Body of pancreas (tissue), 4 donors: ENCODE measurements around the gene C22orf39.

Source experiments
- CTCF ChIP-seq, 7 experiments: fragments of 450-650 bp in 4 of 7; fragments of 200-600 bp in 3 of 7; sonication (generic) in 3 of 7; IDR thresholded peaks; one replicate each; pipeline ENCODE4 v1.5.1; 2016 to 2019; ENCODE audit warnings: antibody characterized with exemption in 7 of 7
- POLR2A ChIP-seq, 3 donors: fragments of 450-650 bp; IDR thresholded peaks; one replicate each; pipeline ENCODE4 v1.6.1; 2016; ENCODE audit warnings: antibody characterized with exemption in 3 of 3, mild to moderate bottlenecking in 2 of 3

GRCh38 chr22:19480789-19481188 is 33.3 kb upstream of the C22orf39 start:
- no peak for TF ChIP-seq CTCF (IDR thresholded peaks at IDR 0.05)
- no peak for TF ChIP-seq POLR2A (IDR thresholded peaks at IDR 0.05)
